Psoas muscle (tissue), 8 donors: Measurements from ENCODE around the gene C8G. TPM values are rescaled to one million over a fixed set of nuclear protein-coding genes. Genes with fewer than 3 reads are reported as not detected.
A peak's percentile ranks its signal among the peaks of the same experiment; 100 is the strongest.

Experiments used
- ATAC-seq, 4 donors: fragments of 200-7000 bp; cut with Tn5 transposase; one replicate each; pipeline ENCODE4 v1.9.1; 2020; ENCODE audit warnings: moderate library complexity in 3 of 4, mild to moderate bottlenecking in 2 of 4
- DNase-seq, 2 donors: peaks; one replicate each; pipeline ENCODE4 v3.0.0-alpha.2; 2020
- H3K27ac ChIP-seq: fragments of 200-600 bp; one replicate; pipeline ENCODE4 v1.8.0; 2022
- H3K27me3 ChIP-seq, 3 donors: fragments of 200-600 bp in 1 of 3; one replicate each; pipeline versions ENCODE4 v1.6.1 to v1.8.0; 2013 to 2022; ENCODE audit warnings: low read length in 2 of 3, mild to moderate bottlenecking in 2 of 3, moderate library complexity in 1 of 3; ENCODE audit not compliant: insufficient read depth in 3 of 3
- H3K36me3 ChIP-seq, 2 donors: fragments of 200-600 bp in 1 of 2; one replicate each; pipeline versions ENCODE4 v1.6.1 to v1.8.0; 2013 to 2022; ENCODE audit warnings: low read depth in 1 of 2, mild to moderate bottlenecking in 1 of 2, moderate library complexity in 1 of 2; ENCODE audit not compliant: insufficient read depth in 1 of 2
- H3K4me1 ChIP-seq: fragments of 200-600 bp; one replicate; pipeline ENCODE4 v1.8.0; 2022
- H3K4me3 ChIP-seq: fragments of 200-600 bp; one replicate; pipeline ENCODE4 v1.8.0; 2022; ENCODE audit warnings: mild to moderate bottlenecking
- H3K9me3 ChIP-seq: fragments of 200-600 bp; one replicate; pipeline ENCODE4 v1.8.0; 2022
- WGBS, 3 donors: extraction: QIAGEN DNeasy Blood & Tissue Kit; methylation state at CpG; one replicate each; pipeline versions ENCODE4 v1.1.6 to v1.1.7; 2013; 5-methylcytosine and 5-hydroxymethylcytosine counted together
- intact Hi-C, 2 donors: fragments of 100-400 bp; cut with DNase I; formaldehyde crosslinking; loops; one replicate each; pipeline versions ENCODE4 v1.11.0 to v1.14.2; 2022
- polyA plus RNA-seq, 3 donors: library from polyadenylated mRNA; stranded (reverse); fragments of 200-250 nt; gene quantifications; one replicate each; pipeline ENCODE4 v1.2.3, GENCODE V29; 2013
- total RNA-seq, 4 donors: library from RNA; stranded (reverse); fragmentation: NEBNext Ultra II Directional in 2 of 4; extraction: Animal tissue kit (Norgen Biotek cat#: 25700) in 2 of 4; gene quantifications; one replicate each; pipeline versions ENCODE4 v1.2.1 to v1.2.4, GENCODE V29; 2021 to 2023
- TF ChIP-seq, protein P1 (sequence below): fragments of 200-600 bp; IDR thresholded peaks from one replicate; pipeline ENCODE4 v1.8.0; 2022; ENCODE audit warnings: antibody characterized with exemption
- donor health status: healthy with polysubstance abuse.
- donor health status: DM: no; HTN: no; CAD: no; lungs with moderate emphysema.
- donor health status: Bipolar disorder and iron deficiency.
- donor health status: healthy.
- donor health status: DM: yes; HTN: yes; CAD: no.
- donor health status: DM: no; HTN: no; CAD: no.
- donor health status: DM: no; HTN: no; CAD: no.
- donor health status: DM: yes; HTN: yes; CAD: no.

Gene C8G
- total and polyA plus RNA-seq, 7 donors: 1.7 to 7.9 (median 5.1) TPM

GRCh38 chr9:136977649-136978072 lies 32.6 kb downstream of the C8G start:
- Histone ChIP-seq H3K4me1 (peaks cover 12% of the 10 kb centered on the region), H3K27me3 (peaks cover 0 to 4% (median 3%) of the 10 kb centered on the region in 3 donors), H3K4me3 (peak overlapping the region; percentile 64), H3K9me3 (no peaks in the 10 kb centered on the region), H3K36me3 (no peaks in the 10 kb centered on the region), H3K27ac (no peak overlapping the region)
- intact Hi-C loops: no loop called here
- peak in 3 of 4 donors; percentile 2 to 5 (median 4) for ATAC-seq
- DNase-seq: no peak
- TF ChIP-seq, protein P1, sequence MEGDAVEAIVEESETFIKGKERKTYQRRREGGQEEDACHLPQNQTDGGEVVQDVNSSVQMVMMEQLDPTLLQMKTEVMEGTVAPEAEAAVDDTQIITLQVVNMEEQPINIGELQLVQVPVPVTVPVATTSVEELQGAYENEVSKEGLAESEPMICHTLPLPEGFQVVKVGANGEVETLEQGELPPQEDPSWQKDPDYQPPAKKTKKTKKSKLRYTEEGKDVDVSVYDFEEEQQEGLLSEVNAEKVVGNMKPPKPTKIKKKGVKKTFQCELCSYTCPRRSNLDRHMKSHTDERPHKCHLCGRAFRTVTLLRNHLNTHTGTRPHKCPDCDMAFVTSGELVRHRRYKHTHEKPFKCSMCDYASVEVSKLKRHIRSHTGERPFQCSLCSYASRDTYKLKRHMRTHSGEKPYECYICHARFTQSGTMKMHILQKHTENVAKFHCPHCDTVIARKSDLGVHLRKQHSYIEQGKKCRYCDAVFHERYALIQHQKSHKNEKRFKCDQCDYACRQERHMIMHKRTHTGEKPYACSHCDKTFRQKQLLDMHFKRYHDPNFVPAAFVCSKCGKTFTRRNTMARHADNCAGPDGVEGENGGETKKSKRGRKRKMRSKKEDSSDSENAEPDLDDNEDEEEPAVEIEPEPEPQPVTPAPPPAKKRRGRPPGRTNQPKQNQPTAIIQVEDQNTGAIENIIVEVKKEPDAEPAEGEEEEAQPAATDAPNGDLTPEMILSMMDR: no peak
- WGBS, 3 donors: 10 to 11% (median 10%) methylated on average over 23 to 33 of the region's 33 CpGs

GRCh38 chr9:136978073-136978864 lies 33.2 kb downstream of the C8G start:
- no peak overlapping the region for H3K27ac ChIP-seq

GRCh38 chr9:136978865-136979544 lies 34.0 kb downstream of the C8G start:
- H3K4me3 ChIP-seq: no peak overlapping the region
- ATAC-seq (no peak), DNase-seq (peak in 1 of 2 donors; percentile 53)
- peaks cover 0 to 16% (median 6%) of the 10 kb centered on the region in 3 donors for H3K27me3 ChIP-seq
- peaks cover 12% of the 10 kb centered on the region for H3K4me1 ChIP-seq
- TF ChIP-seq, protein P1: no peak
- no peaks in the 10 kb centered on the region for H3K9me3 ChIP-seq
- no peaks in the 10 kb centered on the region for H3K36me3 ChIP-seq
- H3K27ac ChIP-seq: no peak overlapping the region
- WGBS, 3 donors: 57 to 63% (median 58%) methylated on average over 26 to 41 of the region's 41 CpGs
- intact Hi-C loops: no loop called here

More at GRCh38 chr9:136978073-136978864, 33.2 kb downstream of the C8G start:
- Histone ChIP-seq H3K4me1 (peaks cover 12% of the 10 kb centered on the region), H3K4me3 (peak overlapping the region; percentile 64), H3K36me3 (no peaks in the 10 kb centered on the region), H3K9me3 (no peaks in the 10 kb centered on the region), H3K27me3 (peaks cover 0 to 8% (median 6%) of the 10 kb centered on the region in 3 donors)
- intact Hi-C loops: no loop called here
- 1 to 2% (median 2%) methylated on average over 33 to 78 of the region's 78 CpGs for WGBS, 3 donors
- TF ChIP-seq, protein P1: no peak
- DNase-seq: peak; percentile 74 to 89
- peak; percentile 58 to 76 (median 68) for ATAC-seq

DNA sequence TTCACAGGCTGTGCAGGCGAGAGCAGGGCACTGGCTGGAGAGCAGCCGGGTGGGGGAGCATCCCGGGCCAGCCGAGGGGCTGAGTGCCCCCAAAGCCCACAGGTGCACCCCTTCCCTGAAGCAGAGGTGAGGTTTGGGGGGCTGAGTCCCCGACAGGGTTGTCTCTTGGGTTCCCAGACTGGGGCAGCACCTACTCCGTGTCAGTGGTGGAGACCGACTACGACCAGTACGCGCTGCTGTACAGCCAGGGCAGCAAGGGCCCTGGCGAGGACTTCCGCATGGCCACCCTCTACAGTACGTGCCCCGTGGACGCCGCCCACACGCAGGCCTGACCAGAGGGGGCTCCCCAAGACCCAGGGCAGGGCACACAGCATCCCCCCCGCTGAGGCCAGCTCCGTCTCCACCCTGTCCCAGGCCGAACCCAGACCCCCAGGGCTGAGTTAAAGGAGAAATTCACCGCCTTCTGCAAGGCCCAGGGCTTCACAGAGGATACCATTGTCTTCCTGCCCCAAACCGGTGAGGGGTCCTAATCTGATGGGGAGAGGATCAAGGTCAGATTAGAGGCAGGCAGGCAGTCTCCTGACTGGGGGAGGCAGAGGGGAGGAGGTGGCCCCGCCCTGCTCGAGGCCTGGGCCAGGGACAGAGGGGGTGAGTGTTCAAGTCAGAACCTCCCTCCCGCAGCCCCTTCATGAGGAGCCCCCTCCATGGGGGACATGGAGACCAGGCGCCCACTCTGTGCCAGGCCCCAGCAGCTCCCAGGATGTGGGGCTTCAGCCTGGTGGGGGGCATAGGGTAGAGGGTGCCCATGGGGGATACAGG lies 34.9 kb downstream of the C8G start:
- intact Hi-C loops: no loop called here
- TF ChIP-seq, protein P1: no peak
- no peaks in the 10 kb centered on the region for H3K36me3 ChIP-seq
- H3K27ac ChIP-seq: no peak overlapping the region
- no peak for DNase-seq
- no peaks in the 10 kb centered on the region for H3K9me3 ChIP-seq
- H3K27me3 ChIP-seq: peaks cover 0 to 25% (median 11%) of the 10 kb centered on the region in 3 donors
- H3K4me1 ChIP-seq: peaks cover 12% of the 10 kb centered on the region
- no peak overlapping the region for H3K4me3 ChIP-seq
- 84 to 87% (median 87%) methylated on average over 25 to 26 of the region's 26 CpGs for WGBS, 3 donors
- ATAC-seq: no peak
